ENCODE results near the gene SERINC5. TPM values are rescaled to one million over a fixed set of nuclear protein-coding genes. Genes with fewer than 3 reads are reported as not detected.
"Not testable (repeated sequence)": the region's sequence is repeated elsewhere in the genome, so short reads cannot be mapped to it uniquely, and the experiment has no call there.

SERINC5 gene
- total and polyA plus RNA-seq, 3 donors from 2014 or later = 62.3 to 217 (median 158) TPM

- peak overlapping the region in 1 of 2 donors; percentile 6 for H3K27ac ChIP-seq
- no peak for DNase-seq
- no peaks in the 10 kb centered on the region for H3K36me3 ChIP-seq (ENCODE audit: low read depth, missing control alignments)
- H3K27me3 ChIP-seq = no peaks in the 10 kb centered on the region
- WGBS, 2 donors = 82 to 83% methylated on average over 8 of the region's 8 CpGs
- intact Hi-C loops (cut with DNase I; ENCODE audit: low total_unique reads) = loop anchor here (5.0 to 10.0 kb wide), 2 partner anchors 182 to 225 kb away; no protein-coding TSS in a partner anchor
- TF ChIP-seq POLR2A (IDR thresholded peaks at IDR 0.05) = no peak
- TF ChIP-seq CTCF (IDR thresholded peaks at IDR 0.05) = no peak
- no peak overlapping the region for H3K4me3 ChIP-seq
- no peaks in the 10 kb centered on the region for H3K9me3 ChIP-seq
- H3K4me1 ChIP-seq = peaks cover 20% of the 10 kb centered on the region
These were observed 163.3 kb downstream of the SERINC5 start for GRCh38 chr5:80092486-80093107.

GRCh38 chr5:80091792-80092192 is 164.1 kb downstream of the SERINC5 start:
- not testable (repeated sequence) for H3K27me3 ChIP-seq; H3K9me3 ChIP-seq; H3K36me3 ChIP-seq (ENCODE audit: low read depth, missing control alignments)
- Histone ChIP-seq H3K4me3 (peak overlapping the region in 1 of 2 donors; percentile 15), H3K4me1 (peaks cover 20% of the 10 kb centered on the region), H3K27ac (peak overlapping the region; percentile 6 to 37)
- WGBS, 2 donors = 10 to 18% methylated on average over 14 to 15 of the region's 15 CpGs
- TF ChIP-seq CTCF (IDR thresholded peaks at IDR 0.05) = peak; percentile 73 to 92 (median 90)
- DNase-seq = peak; percentile 51
- intact Hi-C loops (cut with DNase I; ENCODE audit: low total_unique reads) = loop anchor here (5.0 to 10.0 kb wide), 2 partner anchors 183 to 226 kb away; no protein-coding TSS in a partner anchor

GRCh38 chr5:80090884-80091166 is 165.0 kb downstream of the SERINC5 start:
- intact Hi-C loops (cut with DNase I; ENCODE audit: low total_unique reads) = loop anchor here (5.0 to 10.0 kb wide), 2 partner anchors 184 to 226 kb away; no protein-coding TSS in a partner anchor

GRCh38 chr5:80083101-80083890 is 172.6 kb downstream of the SERINC5 start:
- TF ChIP-seq POLR2A (IDR thresholded peaks at IDR 0.05) (no peak), CTCF (IDR thresholded peaks at IDR 0.05) (peak; percentile 74 to 89 (median 83))
- peak; percentile 38 for DNase-seq
- no peaks in the 10 kb centered on the region for H3K4me1 ChIP-seq
- intact Hi-C loops (cut with DNase I; ENCODE audit: low total_unique reads) = loop anchor here (5.0 kb wide), 1 partner anchor 231 kb away; no protein-coding TSS in a partner anchor
- H3K27me3 ChIP-seq = no peaks in the 10 kb centered on the region
- peak overlapping the region; percentile 14 to 22 for H3K4me3 ChIP-seq
- H3K27ac ChIP-seq = peak overlapping the region; percentile 23 to 76
- no peaks in the 10 kb centered on the region for H3K36me3 ChIP-seq (ENCODE audit: low read depth, missing control alignments)
- no peaks in the 10 kb centered on the region for H3K9me3 ChIP-seq
- 9 to 20% methylated on average over 18 to 19 of the region's 19 CpGs for WGBS, 2 donors

More at GRCh38 chr5:80090884-80091166, 165.0 kb downstream of the SERINC5 start:
- no peak overlapping the region for H3K27ac ChIP-seq
- DNase-seq = no peak
- H3K9me3 ChIP-seq = no peaks in the 10 kb centered on the region
- peaks cover 20% of the 10 kb centered on the region for H3K4me1 ChIP-seq
- WGBS, 2 donors = 55 to 78% methylated on average over 5 of the region's 5 CpGs
- no peak overlapping the region for H3K4me3 ChIP-seq
- TF ChIP-seq POLR2A (IDR thresholded peaks at IDR 0.05) (no peak), CTCF (IDR thresholded peaks at IDR 0.05) (no peak)
- H3K27me3 ChIP-seq = no peaks in the 10 kb centered on the region
- no peaks in the 10 kb centered on the region for H3K36me3 ChIP-seq (ENCODE audit: low read depth, missing control alignments)

Measured in testis (tissue), 3 donors.